Measurements from ENCODE around the gene ZBTB3.
A peak's percentile ranks its signal among the peaks of the same experiment; 100 is the strongest.

The ZBTB3 gene

GRCh38 chr11:62753736-62754603 lies at the start of gene ZBTB3:
Gene ZBTB3 (minus strand): TSS chr11:62754160. CDS start chr11:62753664, 496 bp downstream.
- peak; percentile 99 for DNase-seq (ENCODE audit: low read depth)
- peak within 1 kb of the TSS; percentile 97 for H3K4me3 ChIP-seq (ENCODE audit: control insufficient read depth, low read depth, low read length)
- no peak for TF ChIP-seq CTCF (conservative IDR thresholded peaks at IDR 0.05; ENCODE audit: control insufficient read depth, insufficient read depth, low read depth, low read length)

GRCh38 chr11:62801071-62801470 lies 47.1 kb upstream of the ZBTB3 start:
- H3K4me3 ChIP-seq (ENCODE audit: control insufficient read depth, low read depth, low read length), result no peak overlapping the region
- no peak for DNase-seq (ENCODE audit: low read depth)
- TF ChIP-seq CTCF (conservative IDR thresholded peaks at IDR 0.05; ENCODE audit: control insufficient read depth, insufficient read depth, low read depth, low read length), result no peak

GRCh38 chr11:62799486-62799885 lies 45.5 kb upstream of the ZBTB3 start:
- no peak for TF ChIP-seq CTCF (conservative IDR thresholded peaks at IDR 0.05; ENCODE audit: control insufficient read depth, insufficient read depth, low read depth, low read length)
- H3K4me3 ChIP-seq (ENCODE audit: control insufficient read depth, low read depth, low read length), result no peak overlapping the region
- DNase-seq (ENCODE audit: low read depth), result no peak

GRCh38 chr11:62796281-62796680 lies 42.3 kb upstream of the ZBTB3 start:
- DNase-seq (ENCODE audit: low read depth), result no peak
- no peak for TF ChIP-seq CTCF (conservative IDR thresholded peaks at IDR 0.05; ENCODE audit: control insufficient read depth, insufficient read depth, low read depth, low read length)
- no peak overlapping the region for H3K4me3 ChIP-seq (ENCODE audit: control insufficient read depth, low read depth, low read length)

GRCh38 chr11:62794201-62794775 lies 40.3 kb upstream of the ZBTB3 start:
- DNase-seq (ENCODE audit: low read depth), result no peak
- no peak for TF ChIP-seq CTCF (conservative IDR thresholded peaks at IDR 0.05; ENCODE audit: control insufficient read depth, insufficient read depth, low read depth, low read length)
- no peak overlapping the region for H3K4me3 ChIP-seq (ENCODE audit: control insufficient read depth, low read depth, low read length)

- DNase-seq (ENCODE audit: low read depth), result no peak
- TF ChIP-seq CTCF (conservative IDR thresholded peaks at IDR 0.05; ENCODE audit: control insufficient read depth, insufficient read depth, low read depth, low read length), result no peak
- peak overlapping the region; percentile 16 for H3K4me3 ChIP-seq (ENCODE audit: control insufficient read depth, low read depth, low read length)
Observed at GRCh38 chr11:62792202-62792575, 38.2 kb upstream of the ZBTB3 start.
